GM18519 (cell line): ENCODE measurements around the gene TEX2.
"Not testable (repeated sequence)": the region's sequence is repeated elsewhere in the genome, so short reads cannot be mapped to it uniquely, and the experiment has no call there.

Experiments used
- ATAC-seq: cut with Tn5 transposase; IDR thresholded peaks from one replicate; pipeline ENCODE4 v1.9.1; 2021; ENCODE audit warnings: mild to moderate bottlenecking, moderate library complexity; ENCODE audit not compliant: unreplicated experiment, low FRiP score

The TEX2 gene

GRCh38 chr17:64187093-64187895 is 75.8 kb downstream of the TEX2 start:
- ATAC-seq: no peak

GRCh38 chr17:64186171-64187092 is 76.6 kb downstream of the TEX2 start:
- no peak for ATAC-seq

- ATAC-seq: not testable (repeated sequence)
These were observed 77.5 kb downstream of the TEX2 start for GRCh38 chr17:64185557-64185956.

- ATAC-seq: no peak
These were observed 78.0 kb downstream of the TEX2 start for GRCh38 chr17:64185101-64185500.

- ATAC-seq: no peak
These were observed 79.2 kb downstream of the TEX2 start for GRCh38 chr17:64183815-64184214.

GRCh38 chr17:64182325-64183012 is 80.6 kb downstream of the TEX2 start:
- ATAC-seq: no peak

- ATAC-seq: no peak
These were observed 82.7 kb downstream of the TEX2 start for GRCh38 chr17:64180089-64181073.

GRCh38 chr17:64179024-64179423 is 84.0 kb downstream of the TEX2 start:
- ATAC-seq: not testable (repeated sequence)

- ATAC-seq: no peak
These were observed 84.8 kb downstream of the TEX2 start for GRCh38 chr17:64178011-64178825.

- ATAC-seq: no peak
These were observed 85.6 kb downstream of the TEX2 start for GRCh38 chr17:64177311-64178010.

- no peak for ATAC-seq
These were observed 86.5 kb downstream of the TEX2 start for GRCh38 chr17:64176556-64176955.

- no peak for ATAC-seq
These were observed 88.2 kb downstream of the TEX2 start for GRCh38 chr17:64174686-64175456.

GRCh38 chr17:64173646-64174045 is 89.4 kb downstream of the TEX2 start:
- ATAC-seq: no peak

- ATAC-seq: no peak
These were observed 90.5 kb downstream of the TEX2 start for GRCh38 chr17:64172510-64172909.

- ATAC-seq: no peak
These were observed 92.0 kb downstream of the TEX2 start for GRCh38 chr17:64171041-64171440.

- no peak for ATAC-seq
These were observed 92.8 kb downstream of the TEX2 start for GRCh38 chr17:64170286-64170685.

- not testable (repeated sequence) for ATAC-seq
These were observed 95.4 kb downstream of the TEX2 start for GRCh38 chr17:64167666-64168065.

- no peak for ATAC-seq
These were observed 96.2 kb downstream of the TEX2 start for GRCh38 chr17:64166876-64167275.
